ENCODE results near the gene MAN2B1.

Gene MAN2B1

DNA sequence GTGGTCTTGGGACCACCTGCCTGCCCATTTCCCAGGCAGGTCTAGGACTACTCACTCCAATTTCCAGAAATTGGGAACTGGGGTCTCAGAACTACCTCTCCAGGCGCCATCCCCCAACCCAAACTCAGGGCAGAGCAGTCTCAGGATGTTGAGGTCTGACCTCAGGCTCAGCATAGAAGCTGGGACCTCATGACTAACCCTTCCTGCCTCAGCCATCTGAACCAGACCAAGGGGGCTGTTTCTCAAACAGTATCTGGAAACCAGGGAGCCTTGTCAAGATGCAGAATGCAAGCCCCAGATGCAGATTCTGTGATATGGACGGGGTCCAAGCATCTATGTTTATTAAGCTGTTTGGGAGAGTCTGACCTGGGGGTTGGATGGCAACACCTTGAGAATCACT, 28.6 kb upstream of the MAN2B1 start:
- peak overlapping the region; percentile 89 to 98 (median 94) for H3K4me2 ChIP-seq
- H3K9me3 ChIP-seq (replicated peaks in 1 of 11): no peaks in the 10 kb centered on the region
- peak overlapping the region in 6 of 10 experiments; percentile 75 to 94 (median 88); a peak in 10 of 20 replicates for H3K4me3 ChIP-seq
- peak overlapping the region in 8 of 11 experiments; percentile 25 to 85 (median 62); a peak in 14 of 22 replicates for H3K27ac ChIP-seq
- peaks cover 21 to 54% (median 30%) of the 10 kb centered on the region in 11 experiments; a peak in 21 of 22 replicates for H3K36me3 ChIP-seq
- no peaks in the 10 kb centered on the region for H3K27me3 ChIP-seq
- no peak for TF ChIP-seq Cebpa-rat (IDR thresholded peaks at IDR 0.05)
- H3K4me1 ChIP-seq: peaks cover 37 to 65% (median 52%) of the 10 kb centered on the region in 10 experiments
- H3K9ac ChIP-seq: peak overlapping the region; percentile 71 to 87 (median 84); a peak in 18 of 22 replicates
- peaks cover 0 to 10% (median 5%) of the 10 kb centered on the region in 11 experiments; a peak in 5 of 22 replicates for H4K20me1 ChIP-seq

DNA sequence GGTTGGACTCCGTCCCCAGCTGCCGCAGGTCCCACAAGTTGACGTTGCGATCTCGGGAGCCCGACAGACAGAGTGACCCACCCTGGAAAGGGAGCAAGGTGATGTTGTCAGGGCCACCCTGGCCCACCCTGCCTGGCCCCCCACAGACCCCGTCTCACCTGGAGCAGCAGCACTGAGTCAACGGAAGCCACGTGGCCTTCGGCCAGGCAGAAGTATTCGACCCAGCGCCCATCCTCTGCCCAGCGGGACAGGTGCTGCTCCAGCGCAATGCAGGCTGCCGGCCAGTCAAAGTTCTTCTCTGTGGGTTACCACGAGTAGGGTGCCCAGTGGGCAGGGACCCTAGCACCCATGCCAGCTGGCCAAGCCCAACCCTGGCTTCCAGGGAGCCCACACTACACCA, 28.1 kb upstream of the MAN2B1 start:
- Histone ChIP-seq H3K4me2 (peak overlapping the region; percentile 89 to 98 (median 94); a peak in 21 of 22 replicates), H3K4me3 (no peak overlapping the region), H3K27me3 (no peaks in the 10 kb centered on the region), H4K20me1 (peaks cover 0 to 10% (median under 1%) of the 10 kb centered on the region in 11 experiments; a peak in 4 of 22 replicates), H3K9ac (peak overlapping the region in 10 of 11 experiments; percentile 34 to 87 (median 81); a peak in 11 of 22 replicates), H3K4me1 (peaks cover 41 to 68% (median 56%) of the 10 kb centered on the region in 10 experiments), H3K36me3 (peaks cover 16 to 49% (median 26%) of the 10 kb centered on the region in 11 experiments; a peak in 21 of 22 replicates), H3K9me3 (replicated peaks in 1 of 11) (no peaks in the 10 kb centered on the region), H3K27ac (peak overlapping the region in 7 of 11 experiments; percentile 10 to 82 (median 67); a peak in 10 of 22 replicates)
- TF ChIP-seq Cebpa-rat (IDR thresholded peaks at IDR 0.05): no peak

DNA sequence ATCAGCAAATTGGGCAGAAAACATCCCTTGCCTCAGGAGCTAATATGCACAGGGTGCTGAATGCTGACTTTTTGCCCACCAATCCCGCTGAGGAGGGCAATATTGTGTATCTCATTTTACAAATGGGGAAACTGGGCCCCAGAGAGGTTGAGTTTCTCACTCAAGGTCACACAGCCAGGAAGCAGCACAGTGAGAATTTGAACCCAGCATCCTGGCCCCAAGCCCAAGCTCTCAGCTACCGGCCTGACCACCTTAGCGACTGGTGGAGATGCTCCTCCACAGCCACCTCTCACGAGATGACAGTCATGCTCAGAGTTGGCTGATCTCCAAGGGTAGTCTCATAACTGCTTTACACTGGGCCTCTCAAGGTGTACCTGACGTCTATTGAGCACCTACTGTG, 26.4 kb upstream of the MAN2B1 start:
- H3K9me3 ChIP-seq (replicated peaks in 1 of 11): no peaks in the 10 kb centered on the region
- H3K9ac ChIP-seq: no peak overlapping the region; a peak in 1 of 22 replicates
- peaks cover 49 to 69% (median 63%) of the 10 kb centered on the region in 10 experiments for H3K4me1 ChIP-seq
- no peak overlapping the region for H3K27ac ChIP-seq
- H3K4me2 ChIP-seq: no peak overlapping the region
- peaks cover 0 to 11% (median 0%) of the 10 kb centered on the region in 11 experiments; a peak in 1 of 22 replicates for H4K20me1 ChIP-seq
- TF ChIP-seq Cebpa-rat (IDR thresholded peaks at IDR 0.05): no peak
- peaks cover 0 to 33% (median 9%) of the 10 kb centered on the region in 11 experiments; a peak in 15 of 22 replicates for H3K36me3 ChIP-seq
- H3K4me3 ChIP-seq: no peak overlapping the region
- no peaks in the 10 kb centered on the region for H3K27me3 ChIP-seq

DNA sequence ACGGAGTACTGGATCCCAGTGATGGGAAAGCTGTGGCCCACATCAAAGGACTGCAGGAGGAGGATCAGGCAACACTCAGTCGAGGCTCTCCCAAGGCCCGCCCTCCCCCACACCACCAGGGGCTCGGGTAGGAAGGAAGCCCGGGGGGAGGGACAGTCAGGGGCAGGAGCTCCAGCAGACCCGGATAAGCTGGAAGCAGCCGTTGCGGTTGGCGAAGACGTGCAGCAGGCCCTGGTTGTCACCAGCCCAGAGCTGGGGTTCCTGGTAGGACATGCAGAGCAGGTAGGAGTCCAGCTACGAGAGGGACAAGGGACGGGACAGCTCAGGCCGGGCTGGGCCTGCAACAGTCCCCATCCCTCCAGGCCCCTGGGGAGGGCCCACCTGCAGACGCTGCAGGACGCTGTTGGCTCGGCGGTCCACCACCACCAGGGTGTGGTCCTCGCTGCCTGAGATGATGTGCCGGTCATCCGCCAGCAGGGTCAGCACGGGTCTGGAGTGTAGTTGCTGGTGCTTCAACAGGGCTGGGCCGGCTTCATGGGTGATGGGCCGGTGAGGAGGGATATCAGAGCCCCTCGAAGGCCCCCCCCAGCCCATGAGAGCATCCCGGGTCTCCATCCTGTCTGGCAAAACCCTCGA, 23.2 kb upstream of the MAN2B1 start:
- no peak for TF ChIP-seq Cebpa-rat (IDR thresholded peaks at IDR 0.05)
- no peaks in the 10 kb centered on the region for H3K9me3 ChIP-seq (replicated peaks in 1 of 11)
- H3K4me2 ChIP-seq: peak overlapping the region; percentile 62 to 99 (median 94)
- peaks cover 27 to 63% (median 54%) of the 10 kb centered on the region in 10 experiments for H3K4me1 ChIP-seq
- H3K27ac ChIP-seq: peak overlapping the region in 9 of 11 experiments; percentile 23 to 83 (median 74); a peak in 18 of 22 replicates
- H4K20me1 ChIP-seq: peaks cover 0 to 15% (median 0%) of the 10 kb centered on the region in 11 experiments; a peak in 1 of 22 replicates
- peak overlapping the region; percentile 35 to 79 (median 72); a peak in 21 of 22 replicates for H3K9ac ChIP-seq
- peak overlapping the region in 8 of 10 experiments; percentile 49 to 67 (median 54); a peak in 16 of 20 replicates for H3K4me3 ChIP-seq
- H3K27me3 ChIP-seq: no peaks in the 10 kb centered on the region
- H3K36me3 ChIP-seq: peaks cover 0 to 26% (median 6%) of the 10 kb centered on the region in 11 experiments; a peak in 11 of 22 replicates

DNA sequence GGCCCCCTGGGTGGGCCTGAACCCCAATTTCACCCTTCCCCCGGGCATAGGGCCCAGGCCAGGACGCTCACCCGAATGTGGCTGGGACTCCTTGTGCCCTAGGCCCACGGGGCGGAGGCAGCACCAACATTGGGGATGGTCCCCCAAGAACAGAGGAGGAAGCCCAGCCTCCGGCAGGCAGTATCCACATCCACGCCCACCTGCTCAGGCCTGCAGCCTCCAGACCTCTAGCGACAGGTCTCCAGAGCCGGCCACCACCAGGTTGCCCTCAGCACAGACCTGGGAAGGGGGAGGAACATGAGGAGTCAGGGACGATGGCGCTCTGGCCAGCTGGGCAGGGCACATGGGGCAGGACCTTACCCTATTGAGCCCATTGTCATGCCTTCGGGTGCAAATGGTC, 22.5 kb upstream of the MAN2B1 start:
- no peak for TF ChIP-seq Cebpa-rat (IDR thresholded peaks at IDR 0.05)
- Histone ChIP-seq H3K36me3 (peaks cover 0 to 23% (median 6%) of the 10 kb centered on the region in 11 experiments; a peak in 11 of 22 replicates), H4K20me1 (peaks cover 0 to 15% (median 0%) of the 10 kb centered on the region in 11 experiments; a peak in 1 of 22 replicates), H3K4me1 (peaks cover 25 to 61% (median 49%) of the 10 kb centered on the region in 10 experiments), H3K27ac (peak overlapping the region in 9 of 11 experiments; percentile 23 to 83 (median 74); a peak in 18 of 22 replicates), H3K4me2 (peak overlapping the region; percentile 62 to 99 (median 94)), H3K4me3 (peak overlapping the region in 7 of 10 experiments; percentile 51 to 67 (median 54); a peak in 13 of 20 replicates), H3K9ac (peak overlapping the region in 9 of 11 experiments; percentile 42 to 79 (median 76); a peak in 18 of 22 replicates), H3K27me3 (no peaks in the 10 kb centered on the region), H3K9me3 (replicated peaks in 1 of 11) (no peaks in the 10 kb centered on the region)

DNA sequence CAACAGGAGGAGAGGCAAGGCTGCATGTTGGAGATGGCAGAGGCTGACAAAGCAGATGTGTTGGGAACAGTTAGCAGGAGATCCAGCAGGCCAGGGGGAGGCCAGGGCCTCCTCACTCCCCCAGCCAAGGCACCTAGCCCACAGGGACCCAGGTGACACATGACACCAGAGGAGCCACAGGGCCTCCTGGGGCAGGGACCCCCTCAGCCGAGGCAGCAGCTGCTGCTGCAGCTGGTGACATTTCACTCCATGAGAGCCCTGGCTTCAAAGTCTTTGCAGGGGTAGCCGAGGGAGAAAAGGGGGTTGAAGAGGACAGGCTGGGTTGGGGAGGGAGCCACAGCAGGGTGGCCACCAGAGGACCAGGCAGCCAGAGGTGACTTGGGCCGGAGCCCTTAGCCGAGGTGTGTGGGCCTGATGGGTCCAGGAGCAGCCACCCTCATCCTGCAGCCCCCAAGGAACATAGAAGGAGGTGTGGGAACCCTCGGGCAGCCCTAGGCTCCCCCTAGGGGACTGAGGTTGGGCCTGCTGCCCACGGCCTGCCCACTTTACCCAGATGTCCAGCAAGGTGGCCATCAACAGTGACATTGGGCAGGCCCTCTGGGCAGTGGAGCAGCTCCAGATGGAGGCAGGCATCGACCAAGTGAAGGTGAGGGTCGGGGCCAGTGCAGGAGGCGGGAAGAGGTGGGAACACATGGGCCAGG, 21.1 kb upstream of the MAN2B1 start, which contains the start of gene GNG14:
GNG14 (plus strand) TSS at position 503 of the 701 bp plus-strand sequence; CDS start at position 554, 51 bp downstream.
- Histone ChIP-seq H3K36me3 (peaks cover 0 to 17% (median under 1%) of the 10 kb centered on the region in 11 experiments; a peak in 7 of 22 replicates), H3K9me3 (replicated peaks in 1 of 11) (no peaks in the 10 kb centered on the region), H3K9ac (peak within 1 kb of the TSS in 8 of 11 experiments; percentile 58 to 79 (median 76); a peak in 15 of 22 replicates), H3K4me1 (peaks cover 25 to 68% (median 52%) of the 10 kb centered on the region in 10 experiments), H3K27me3 (no peaks in the 10 kb centered on the region), H3K4me3 (peak within 1 kb of the TSS in 7 of 10 experiments; percentile 51 to 67 (median 54); a peak in 7 of 20 replicates), H3K4me2 (peak within 1 kb of the TSS in 10 of 11 experiments; percentile 69 to 99 (median 94); a peak in 19 of 22 replicates), H3K27ac (peak within 1 kb of the TSS in 8 of 11 experiments; percentile 69 to 83 (median 76); a peak in 16 of 22 replicates), H4K20me1 (peaks cover 0 to 15% (median 0%) of the 10 kb centered on the region in 11 experiments; a peak in 1 of 22 replicates)
- TF ChIP-seq Cebpa-rat (IDR thresholded peaks at IDR 0.05): no peak

DNA sequence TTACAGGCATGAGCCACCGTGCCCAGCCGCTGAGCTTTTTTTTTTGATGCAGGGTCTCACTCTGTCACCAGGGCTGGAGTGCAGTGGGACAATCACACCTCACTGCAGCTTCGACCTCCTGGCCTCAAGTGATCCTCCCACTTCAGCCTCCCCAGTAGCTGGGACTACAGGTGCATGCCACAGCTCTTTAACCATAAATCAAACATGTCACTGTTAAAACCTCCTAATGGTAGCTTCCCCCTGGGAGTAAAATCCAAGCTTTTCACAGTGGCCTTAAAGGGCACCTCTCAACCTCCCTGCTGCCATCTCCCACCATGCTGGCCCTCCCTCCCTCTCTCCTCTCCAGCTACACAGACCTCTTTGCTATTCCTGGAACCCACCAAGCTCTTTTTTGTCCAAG, 19.3 kb upstream of the MAN2B1 start:
- no peak overlapping the region for H3K27ac ChIP-seq
- no peaks in the 10 kb centered on the region for H3K9me3 ChIP-seq (replicated peaks in 1 of 11)
- no peaks in the 10 kb centered on the region for H3K27me3 ChIP-seq
- H3K9ac ChIP-seq: peak overlapping the region in 3 of 11 experiments; percentile 1 to 15 (median 5); a peak in 1 of 22 replicates
- no peak overlapping the region for H3K4me3 ChIP-seq
- H3K36me3 ChIP-seq: 0 out of 22 replicates have a peak, but pooled peaks cover 0 to 1% (median 0%) of the 10 kb centered on the region in 11 experiments
- H3K4me2 ChIP-seq: peak overlapping the region in 1 of 11 experiments; percentile 97; a peak in 2 of 22 replicates
- peaks cover 30 to 65% (median 52%) of the 10 kb centered on the region in 10 experiments for H3K4me1 ChIP-seq
- H4K20me1 ChIP-seq: peaks cover 0 to 17% (median 2%) of the 10 kb centered on the region in 11 experiments; a peak in 12 of 22 replicates
- no peak for TF ChIP-seq Cebpa-rat (IDR thresholded peaks at IDR 0.05)
